Loucy (cell line): ENCODE results near the gene CFC1.
"Not testable (repeated sequence)": the region's sequence is repeated elsewhere in the genome, so short reads cannot be mapped to it uniquely, and the experiment has no call there.

ENCODE experiments used
- H2AFZ ChIP-seq: fragments of 200-600 bp; sonication (generic); 2 replicates; pipeline ENCODE4 v1.6.0; 2016; ENCODE audit warnings: antibody characterized with exemption, mild to moderate bottlenecking, low read length, moderate library complexity
- H3F3A ChIP-seq: fragments of 200-600 bp; 2 replicates; pipeline ENCODE4 v1.6.0; 2016; ENCODE audit warnings: antibody characterized with exemption, low read depth, mild to moderate bottlenecking
- H3K27me3 ChIP-seq: fragments of 200-600 bp; sonication (generic); 2 replicates; pipeline ENCODE4 v1.6.1; 2014; ENCODE audit warnings: low read length, mild to moderate bottlenecking; ENCODE audit not compliant: insufficient read depth, poor library complexity, severe bottlenecking
- H3K36me3 ChIP-seq: fragments of 200-600 bp; sonication (generic); 2 replicates; pipeline ENCODE4 v1.6.1; 2016; ENCODE audit warnings: low read length; ENCODE audit not compliant: insufficient read depth
- H3K4me1 ChIP-seq: fragments of 200-600 bp; sonication (generic); 2 replicates; pipeline ENCODE4 v1.5.1; 2014; ENCODE audit warnings: low read length, mild to moderate bottlenecking; ENCODE audit not compliant: insufficient read depth, poor library complexity, severe bottlenecking
- H3K4me2 ChIP-seq: fragments of 200-600 bp; sonication (generic); 2 replicates; pipeline ENCODE4 v1.6.0; 2014; ENCODE audit warnings: antibody characterized with exemption, low read length, low read depth, mild to moderate bottlenecking; ENCODE audit not compliant: poor library complexity, severe bottlenecking
- H3K4me3 ChIP-seq: fragments of 200-600 bp; sonication (generic); 2 replicates; pipeline ENCODE4 v1.5.1; 2014; ENCODE audit warnings: low read length, mild to moderate bottlenecking, mixed read lengths; ENCODE audit not compliant: poor library complexity, severe bottlenecking
- H3K79me2 ChIP-seq: fragments of 200-600 bp; sonication (generic); 2 replicates; pipeline ENCODE4 v1.6.1; 2014; ENCODE audit warnings: low read length; ENCODE audit not compliant: insufficient read depth
- H3K9ac ChIP-seq: fragments of 200-600 bp; sonication (generic); 2 replicates; pipeline ENCODE4 v1.6.0; 2014; ENCODE audit warnings: mild to moderate bottlenecking, low read depth, low read length, moderate library complexity; ENCODE audit not compliant: poor library complexity, severe bottlenecking
- H3K9me2 ChIP-seq: fragments of 200-600 bp; sonication (generic); replicated peaks from 2 replicates; pipeline ENCODE4 v1.6.1; 2016; ENCODE audit warnings: low read depth, low read length, mixed read lengths
- H3K9me3 ChIP-seq: fragments of 200-600 bp; sonication (generic); 2 replicates; pipeline ENCODE4 v1.6.1; 2014; ENCODE audit warnings: mild to moderate bottlenecking, antibody characterized with exemption, low read length, low read depth; ENCODE audit not compliant: insufficient read depth
- H4K20me1 ChIP-seq: fragments of 200-600 bp; sonication (generic); 2 replicates; pipeline ENCODE4 v1.6.0; 2014; ENCODE audit warnings: antibody characterized with exemption, low read length, mild to moderate bottlenecking; ENCODE audit not compliant: insufficient read depth, poor library complexity, severe bottlenecking

The CFC1 gene

GRCh38 chr2:130599393-130599792, at the start of gene CFC1:
Gene CFC1, minus strand, starts transcription at chr2:130599575. Its CDS starts 288 bp downstream, at chr2:130599287.
- not testable (repeated sequence) for H3K4me2 ChIP-seq, H3K9ac ChIP-seq, H3K36me3 ChIP-seq, H4K20me1 ChIP-seq, H3K9me2 ChIP-seq, H3F3A ChIP-seq, H3K4me3 ChIP-seq, H3K27me3 ChIP-seq, H3K79me2 ChIP-seq, H2AFZ ChIP-seq, H3K9me3 ChIP-seq, H3K4me1 ChIP-seq

- H3K9me2 ChIP-seq, H4K20me1 ChIP-seq: not testable (repeated sequence)
Observed at GRCh38 chr2:130641688-130642087, 42.3 kb upstream of the CFC1 start.

GRCh38 chr2:130638973-130639372, 39.6 kb upstream of the CFC1 start:
- not testable (repeated sequence) for H3K4me2 ChIP-seq, H3K79me2 ChIP-seq, H3F3A ChIP-seq, H3K9me2 ChIP-seq, H3K27me3 ChIP-seq, H3K4me3 ChIP-seq, H4K20me1 ChIP-seq, H2AFZ ChIP-seq, H3K9ac ChIP-seq, H3K9me3 ChIP-seq, H3K4me1 ChIP-seq, H3K36me3 ChIP-seq

More at GRCh38 chr2:130641688-130642087, 42.3 kb upstream of the CFC1 start:
- not testable (repeated sequence) for H3K27me3 ChIP-seq, H3K4me2 ChIP-seq, H3K4me3 ChIP-seq, H3K9ac ChIP-seq, H3K4me1 ChIP-seq, H2AFZ ChIP-seq, H3F3A ChIP-seq, H3K79me2 ChIP-seq, H3K9me3 ChIP-seq, H3K36me3 ChIP-seq

GRCh38 chr2:130628784-130629475, 29.6 kb upstream of the CFC1 start:
- H4K20me1 ChIP-seq, H3K9me2 ChIP-seq, H3K9ac ChIP-seq, H3K79me2 ChIP-seq, H3K9me3 ChIP-seq, H3K27me3 ChIP-seq, H3K4me3 ChIP-seq, H3K36me3 ChIP-seq, H3K4me1 ChIP-seq, H3F3A ChIP-seq, H2AFZ ChIP-seq, H3K4me2 ChIP-seq: not testable (repeated sequence)

GRCh38 chr2:130611140-130611539, 11.8 kb upstream of the CFC1 start, which contains the start of gene POTEJ:
Gene POTEJ, plus strand, starts transcription at chr2:130611440. Its CDS starts 93 bp downstream, at chr2:130611533.
- H3K36me3 ChIP-seq, H2AFZ ChIP-seq, H3K9me3 ChIP-seq, H3K4me1 ChIP-seq, H3K79me2 ChIP-seq, H3K9ac ChIP-seq, H3F3A ChIP-seq, H3K9me2 ChIP-seq, H3K4me3 ChIP-seq, H3K27me3 ChIP-seq, H3K4me2 ChIP-seq, H4K20me1 ChIP-seq: not testable (repeated sequence)

GRCh38 chr2:130610486-130610885, 11.1 kb upstream of the CFC1 start:
- not testable (repeated sequence) for H3K79me2 ChIP-seq, H3K9me3 ChIP-seq, H3K4me1 ChIP-seq, H3K9me2 ChIP-seq, H3K4me2 ChIP-seq, H3K36me3 ChIP-seq, H3F3A ChIP-seq, H3K27me3 ChIP-seq, H4K20me1 ChIP-seq, H3K4me3 ChIP-seq, H2AFZ ChIP-seq, H3K9ac ChIP-seq

- not testable (repeated sequence) for H3F3A ChIP-seq
Observed at GRCh38 chr2:130609002-130609920, 9.9 kb upstream of the CFC1 start.

More at GRCh38 chr2:130609002-130609920, 9.9 kb upstream of the CFC1 start:
- H3K27me3 ChIP-seq, H3K4me3 ChIP-seq, H2AFZ ChIP-seq, H3K4me2 ChIP-seq, H3K36me3 ChIP-seq, H4K20me1 ChIP-seq, H3K9ac ChIP-seq, H3K9me3 ChIP-seq, H3K79me2 ChIP-seq, H3K9me2 ChIP-seq, H3K4me1 ChIP-seq: not testable (repeated sequence)
